HG03159 (cell line): ENCODE measurements around the gene ST3GAL5.

Experiments
- ATAC-seq: cut with Tn5 transposase; IDR thresholded peaks from one replicate; pipeline ENCODE4 v1.9.1; 2021; ENCODE audit warnings: mild to moderate bottlenecking, moderate library complexity; ENCODE audit not compliant: unreplicated experiment

Gene ST3GAL5

DNA sequence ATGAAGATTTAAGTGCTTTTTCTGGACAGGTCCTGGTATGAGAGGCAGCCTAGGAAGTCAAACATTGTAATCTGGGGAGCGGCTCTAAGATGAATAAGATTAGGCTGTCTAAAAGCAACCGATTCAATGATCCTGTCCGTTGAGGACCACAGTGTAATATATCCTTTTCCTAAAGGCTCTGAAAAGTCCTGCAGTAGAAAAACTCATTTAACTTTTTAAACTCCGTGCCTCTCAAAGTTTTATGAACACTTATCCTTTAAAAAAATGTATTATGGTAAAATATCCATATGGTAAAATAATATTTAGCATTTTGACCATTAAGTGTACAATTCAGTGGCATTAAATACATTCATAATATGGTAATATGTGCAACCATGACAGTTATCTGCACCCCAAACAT lies 95.2 kb downstream of the ST3GAL5 start:
- no peak for ATAC-seq

DNA sequence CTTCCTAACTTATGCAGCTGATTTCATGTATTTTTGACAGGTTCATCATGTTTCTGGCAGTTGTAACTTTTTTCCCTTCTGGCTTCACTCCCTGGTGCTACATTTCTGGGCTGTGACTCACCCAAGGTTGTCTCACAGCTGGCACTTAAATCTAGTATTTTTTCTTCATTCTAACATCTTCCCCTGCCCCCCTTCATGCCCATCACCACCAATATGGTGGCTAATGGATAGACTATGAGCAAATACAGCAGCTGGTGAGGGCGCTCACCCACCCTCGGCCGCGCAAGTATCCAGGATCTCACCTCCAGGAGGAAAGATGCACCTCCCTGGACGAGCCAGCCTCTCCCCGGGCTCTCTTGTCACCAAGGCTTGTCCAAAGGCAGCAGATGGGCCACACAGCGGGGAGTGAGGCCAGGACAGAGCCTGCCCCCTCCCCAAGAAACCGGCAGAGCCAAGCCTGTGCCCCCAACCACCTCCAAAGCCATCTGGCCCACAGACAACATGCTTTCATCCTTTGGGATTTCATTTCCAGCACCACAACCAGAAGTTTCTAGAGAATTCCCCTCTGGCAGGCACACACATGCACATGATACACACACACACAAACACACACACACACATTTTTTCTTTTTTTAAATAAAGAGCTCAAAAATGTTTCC lies 95.9 kb downstream of the ST3GAL5 start:
- no peak for ATAC-seq

DNA sequence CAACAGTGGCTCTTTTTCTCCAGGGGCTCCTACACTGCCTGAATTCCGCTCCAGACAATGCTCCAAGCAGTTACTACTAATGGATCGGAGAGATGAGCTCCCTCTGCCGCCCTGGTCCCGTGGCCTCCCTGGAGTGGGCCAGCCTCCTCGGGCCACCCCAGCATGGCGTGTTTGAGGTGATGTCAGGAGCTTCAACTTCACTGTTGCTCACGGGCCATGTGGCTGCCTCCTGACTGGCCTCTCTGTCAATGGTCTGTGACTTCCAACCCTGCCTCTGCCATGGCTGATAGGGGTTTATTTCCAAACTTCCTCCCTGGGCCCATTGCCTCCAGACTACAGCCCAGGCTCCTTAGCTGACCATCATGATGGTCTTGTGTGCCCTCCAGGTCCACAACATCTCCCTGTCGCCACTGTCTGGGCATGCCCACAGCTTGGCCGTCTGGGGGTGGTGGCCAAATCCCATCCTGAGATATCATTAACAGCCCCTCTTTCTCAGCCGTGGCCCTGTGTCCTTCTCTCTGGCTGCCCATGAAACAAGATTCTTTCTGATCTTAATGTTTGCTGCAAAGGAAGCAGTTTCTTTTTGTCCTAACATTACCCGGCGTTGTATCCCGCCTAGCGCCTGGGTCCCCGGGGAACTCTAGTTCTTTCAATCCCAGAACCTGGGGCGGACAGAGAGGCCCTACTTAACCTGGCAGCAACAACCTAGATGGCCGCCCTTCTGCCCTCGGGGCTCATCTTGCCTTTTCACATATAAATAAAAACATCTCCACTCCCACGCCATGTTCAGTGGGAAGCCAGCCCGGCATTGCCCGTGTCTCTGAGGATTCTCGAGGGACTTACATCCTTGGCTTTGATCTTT lies 96.9 kb downstream of the ST3GAL5 start:
- ATAC-seq: no peak

DNA sequence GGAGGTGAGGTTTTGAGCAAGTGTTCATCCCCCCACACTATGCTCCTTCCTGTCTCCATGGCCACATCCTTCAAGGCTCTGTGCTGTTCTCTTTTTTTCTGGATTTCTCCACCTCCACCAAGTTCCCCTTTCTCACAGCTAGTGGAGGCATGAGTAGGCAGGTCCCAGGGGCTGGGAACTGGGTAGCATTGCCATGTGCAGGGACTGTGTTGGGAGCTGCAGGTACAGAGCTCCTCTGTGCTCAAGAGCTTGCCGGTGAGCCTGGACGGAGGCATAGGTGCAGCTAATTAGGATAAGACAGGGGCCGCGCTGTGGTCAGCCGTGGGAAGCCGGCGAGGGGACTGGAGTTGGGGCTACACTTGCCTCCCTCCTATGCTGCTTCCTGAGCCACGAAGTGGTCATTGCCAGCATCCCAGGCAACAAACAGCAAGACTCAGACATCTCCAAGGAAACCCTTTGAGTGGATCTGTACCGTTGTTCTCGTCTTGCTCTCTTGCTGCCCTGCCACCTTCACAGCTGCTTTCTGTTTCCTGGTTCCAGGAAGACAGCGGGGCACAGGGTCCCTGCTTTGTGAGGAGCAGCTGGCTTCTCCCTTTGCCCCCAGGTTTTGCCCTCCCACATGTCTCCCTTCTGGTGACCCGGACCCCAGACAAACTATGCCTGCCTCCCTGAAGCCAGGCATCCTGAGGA lies 98.1 kb downstream of the ST3GAL5 start:
- no peak for ATAC-seq

DNA sequence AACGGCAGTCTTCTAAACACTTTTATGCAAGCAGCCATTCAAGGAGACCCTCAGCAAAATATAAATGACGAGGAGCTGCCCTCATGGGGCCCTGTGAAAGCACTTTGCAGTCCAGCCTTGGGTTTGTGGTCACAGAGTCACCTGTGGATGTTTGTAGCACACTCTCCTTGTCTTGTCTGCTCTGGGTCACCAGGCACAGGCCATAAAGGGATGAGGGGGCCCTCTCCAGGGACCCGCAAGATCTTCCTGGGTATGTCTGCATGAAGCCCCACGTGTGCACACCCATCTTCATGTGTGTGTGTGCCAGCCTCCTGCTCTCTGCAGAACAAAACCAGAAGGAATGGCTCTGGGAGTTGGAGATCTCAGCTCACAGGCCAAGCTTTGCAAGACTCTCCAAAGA lies 98.8 kb downstream of the ST3GAL5 start:
- ATAC-seq: no peak

DNA sequence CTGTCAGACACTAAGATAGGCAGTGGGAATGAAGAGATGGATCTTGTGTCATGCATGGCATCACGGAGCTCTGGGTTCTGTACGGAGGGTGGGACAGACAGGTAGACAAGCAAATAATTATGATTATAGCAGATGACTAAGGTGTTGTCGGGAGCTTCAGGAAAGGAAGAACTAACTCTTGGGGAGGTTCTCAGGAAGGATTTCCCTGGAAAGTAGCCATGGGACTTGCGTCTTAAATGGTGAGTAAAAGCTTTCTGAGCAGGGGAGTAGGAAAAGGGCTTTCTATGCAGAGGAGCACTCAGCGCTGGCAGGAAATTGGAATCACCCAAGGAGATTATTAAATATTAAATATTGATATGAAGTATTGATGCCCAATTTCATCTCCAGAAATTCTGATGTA lies 99.5 kb downstream of the ST3GAL5 start:
- ATAC-seq: no peak

DNA sequence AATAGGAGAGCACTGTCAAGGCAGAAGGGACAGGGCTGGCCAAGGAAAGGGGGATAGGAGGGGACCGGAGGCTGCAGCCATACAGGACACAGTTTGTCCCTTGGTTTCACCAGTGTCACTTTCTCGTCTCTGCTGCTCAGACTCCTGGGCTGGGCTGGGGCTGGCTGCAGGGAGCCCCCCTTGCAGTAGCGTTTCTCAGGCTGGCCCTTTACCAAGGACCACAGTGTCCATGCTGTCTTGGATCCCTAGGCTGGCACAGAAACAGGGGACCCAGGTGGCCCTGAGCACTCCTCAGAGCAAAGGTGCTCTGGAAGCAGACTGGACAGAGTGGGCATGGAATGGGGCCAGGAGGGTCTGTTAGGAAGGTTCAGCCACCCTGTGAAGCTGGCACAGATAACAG lies 100.2 kb downstream of the ST3GAL5 start:
- ATAC-seq: no peak

DNA sequence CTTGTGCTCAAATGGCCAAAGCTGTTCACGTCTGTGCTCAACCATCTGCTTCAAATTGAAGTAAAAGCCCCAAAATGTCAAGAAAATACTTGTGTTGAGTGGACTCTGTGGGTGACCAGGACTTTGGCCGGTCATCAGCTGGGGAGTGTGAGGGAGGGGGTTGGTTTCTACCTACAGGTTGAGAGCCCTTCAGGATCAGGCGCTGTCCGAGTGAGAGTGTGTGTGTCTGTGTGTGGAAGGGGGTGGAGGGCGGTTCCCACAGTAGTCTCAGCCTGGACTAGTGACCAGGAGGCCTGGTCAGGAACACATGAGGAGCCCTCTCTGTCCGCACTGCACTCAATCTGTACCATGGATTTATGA lies 100.8 kb downstream of the ST3GAL5 start:
- ATAC-seq: no peak

DNA sequence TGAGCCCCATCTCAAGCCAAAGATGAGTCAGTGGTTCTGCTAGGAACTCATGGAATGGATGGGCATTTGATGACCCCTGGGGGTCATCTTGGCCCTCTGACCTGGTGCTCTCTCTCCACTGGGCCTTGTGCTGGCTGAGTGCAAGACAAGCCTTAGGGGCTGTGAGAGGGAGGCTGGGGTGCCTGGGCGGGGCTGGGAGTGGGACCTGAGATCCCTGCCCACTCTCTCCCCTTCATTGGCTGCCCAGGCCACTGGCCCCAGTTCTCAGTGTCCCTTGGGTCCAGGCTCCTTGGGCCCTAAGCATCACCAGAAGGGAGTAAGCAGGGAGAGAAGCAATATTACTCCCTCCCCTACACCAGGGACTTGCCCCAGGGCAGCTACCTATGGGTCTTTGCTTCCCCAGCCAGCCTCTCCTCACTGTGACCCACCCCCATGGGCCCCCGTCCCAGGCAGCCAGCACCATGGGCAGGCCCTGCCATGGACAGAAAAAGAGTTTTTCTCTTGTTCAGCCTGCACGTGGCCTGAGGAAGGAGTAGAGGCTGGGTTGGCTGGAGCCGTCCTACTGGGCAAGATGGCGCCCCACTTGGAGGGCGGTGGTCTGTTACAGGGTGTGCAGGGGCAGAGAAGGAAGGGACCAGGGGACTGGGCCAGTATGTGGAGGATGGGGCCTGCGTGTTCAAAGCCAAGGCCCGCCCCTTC lies 101.4 kb downstream of the ST3GAL5 start:
- ATAC-seq: no peak
